Fibroblast of lung (primary cell): ENCODE results near the gene METTL25B.

Experiments
- CTCF ChIP-seq, 2 donors: IDR thresholded peaks in 1 of 2; conservative IDR thresholded peaks in 1 of 2; 1 replicate in 1 of 2; 2 replicates in 1 of 2; pipeline ENCODE4 v1.5.1; 2011 to 2012; ENCODE audit warnings: low read length in 2 of 2, control low read depth in 1 of 2, inconsistent platforms in 1 of 2, low read depth in 1 of 2, mild to moderate bottlenecking in 1 of 2
- EZH2 ChIP-seq: IDR thresholded peaks from 2 replicates; pipeline ENCODE4 v1.5.1; 2012; ENCODE audit warnings: low read length, control low read depth, mild to moderate bottlenecking; ENCODE audit errors: missing control alignments

- TF ChIP-seq CTCF (conservative IDR thresholded peaks at IDR 0.05 in 1 of 2, IDR thresholded peaks at IDR 0.05 in 1 of 2; ENCODE audit: low read depth in 1 of 2, low read length in 2 of 2), result no peak
- TF ChIP-seq EZH2, result no peak
Observed at GRCh38 chr1:156752843-156753482, 24.7 kb downstream of the METTL25B start.
